ENCODE results near the gene PKMYT1.
"Not testable (repeated sequence)": the region's sequence is repeated elsewhere in the genome, so short reads cannot be mapped to it uniquely, and the experiment has no call there.

The PKMYT1 gene

DNA sequence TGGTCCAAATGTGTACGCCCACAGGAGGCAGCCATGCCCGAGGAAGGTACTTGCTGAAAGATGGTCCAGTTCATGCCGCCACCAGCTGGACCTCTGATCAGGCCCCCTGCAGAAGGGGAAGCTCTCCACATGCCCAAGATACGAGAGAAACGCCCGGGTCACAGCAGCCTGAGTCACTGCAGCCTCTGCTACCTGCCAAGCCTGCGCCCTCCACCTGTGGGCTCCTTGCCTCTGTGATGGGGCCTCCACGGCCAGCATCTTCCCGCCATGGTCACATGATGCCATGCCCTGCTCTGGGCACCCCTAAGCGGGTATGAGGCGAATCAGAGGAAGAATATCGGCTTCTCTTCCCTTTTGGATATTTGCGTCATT is 29.9 kb downstream of the PKMYT1 start:
- H3K4me3 ChIP-seq (ENCODE audit: low read depth, low read length), result no peak overlapping the region
- TF ChIP-seq, protein P1, sequence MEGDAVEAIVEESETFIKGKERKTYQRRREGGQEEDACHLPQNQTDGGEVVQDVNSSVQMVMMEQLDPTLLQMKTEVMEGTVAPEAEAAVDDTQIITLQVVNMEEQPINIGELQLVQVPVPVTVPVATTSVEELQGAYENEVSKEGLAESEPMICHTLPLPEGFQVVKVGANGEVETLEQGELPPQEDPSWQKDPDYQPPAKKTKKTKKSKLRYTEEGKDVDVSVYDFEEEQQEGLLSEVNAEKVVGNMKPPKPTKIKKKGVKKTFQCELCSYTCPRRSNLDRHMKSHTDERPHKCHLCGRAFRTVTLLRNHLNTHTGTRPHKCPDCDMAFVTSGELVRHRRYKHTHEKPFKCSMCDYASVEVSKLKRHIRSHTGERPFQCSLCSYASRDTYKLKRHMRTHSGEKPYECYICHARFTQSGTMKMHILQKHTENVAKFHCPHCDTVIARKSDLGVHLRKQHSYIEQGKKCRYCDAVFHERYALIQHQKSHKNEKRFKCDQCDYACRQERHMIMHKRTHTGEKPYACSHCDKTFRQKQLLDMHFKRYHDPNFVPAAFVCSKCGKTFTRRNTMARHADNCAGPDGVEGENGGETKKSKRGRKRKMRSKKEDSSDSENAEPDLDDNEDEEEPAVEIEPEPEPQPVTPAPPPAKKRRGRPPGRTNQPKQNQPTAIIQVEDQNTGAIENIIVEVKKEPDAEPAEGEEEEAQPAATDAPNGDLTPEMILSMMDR (IDR thresholded peaks at IDR 0.05; ENCODE audit: low read depth, low read length, missing control alignments), result no peak
- in situ Hi-C loops (cut with HindIII; ENCODE audit: low sequenced_read_pairs), result no loop called here
- no peak for DNase-seq (ENCODE audit: low read depth)

DNA sequence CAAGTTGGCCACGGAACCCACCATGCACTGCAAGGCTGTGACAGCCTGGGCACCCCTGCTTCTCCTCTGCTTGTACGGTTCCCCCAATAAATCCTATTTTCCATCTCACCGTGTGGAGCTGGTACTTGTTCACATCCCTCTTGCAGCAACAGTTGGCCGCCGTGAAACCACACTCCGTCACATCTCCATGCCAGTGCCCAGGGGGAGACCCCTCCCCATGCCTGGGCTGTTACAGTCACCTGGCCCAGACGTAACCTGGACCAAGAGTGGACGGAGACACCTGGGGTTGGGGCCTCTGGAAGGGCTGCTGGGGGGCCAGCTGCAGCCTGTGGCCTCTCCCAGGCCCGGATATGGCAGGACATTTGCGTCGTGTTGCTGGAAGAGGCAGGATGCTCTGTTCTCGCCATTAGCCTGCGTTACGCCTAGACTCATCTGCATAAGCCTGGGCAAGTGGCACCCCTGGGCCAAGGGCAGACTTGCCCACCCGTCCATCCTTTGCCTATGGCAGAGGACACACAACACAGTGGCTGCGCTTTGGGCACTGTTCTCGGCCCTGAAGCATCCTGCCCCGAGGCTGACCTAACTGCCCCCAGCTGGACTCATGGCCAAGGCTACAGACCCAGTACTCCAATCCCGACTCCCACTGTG is 30.4 kb downstream of the PKMYT1 start:
- no peak for DNase-seq (ENCODE audit: low read depth)
- in situ Hi-C loops (cut with HindIII; ENCODE audit: low sequenced_read_pairs), result no loop called here
- no peak overlapping the region for H3K4me3 ChIP-seq (ENCODE audit: low read depth, low read length)
- TF ChIP-seq, protein P1 (IDR thresholded peaks at IDR 0.05; ENCODE audit: low read depth, low read length, missing control alignments), result no peak

DNA sequence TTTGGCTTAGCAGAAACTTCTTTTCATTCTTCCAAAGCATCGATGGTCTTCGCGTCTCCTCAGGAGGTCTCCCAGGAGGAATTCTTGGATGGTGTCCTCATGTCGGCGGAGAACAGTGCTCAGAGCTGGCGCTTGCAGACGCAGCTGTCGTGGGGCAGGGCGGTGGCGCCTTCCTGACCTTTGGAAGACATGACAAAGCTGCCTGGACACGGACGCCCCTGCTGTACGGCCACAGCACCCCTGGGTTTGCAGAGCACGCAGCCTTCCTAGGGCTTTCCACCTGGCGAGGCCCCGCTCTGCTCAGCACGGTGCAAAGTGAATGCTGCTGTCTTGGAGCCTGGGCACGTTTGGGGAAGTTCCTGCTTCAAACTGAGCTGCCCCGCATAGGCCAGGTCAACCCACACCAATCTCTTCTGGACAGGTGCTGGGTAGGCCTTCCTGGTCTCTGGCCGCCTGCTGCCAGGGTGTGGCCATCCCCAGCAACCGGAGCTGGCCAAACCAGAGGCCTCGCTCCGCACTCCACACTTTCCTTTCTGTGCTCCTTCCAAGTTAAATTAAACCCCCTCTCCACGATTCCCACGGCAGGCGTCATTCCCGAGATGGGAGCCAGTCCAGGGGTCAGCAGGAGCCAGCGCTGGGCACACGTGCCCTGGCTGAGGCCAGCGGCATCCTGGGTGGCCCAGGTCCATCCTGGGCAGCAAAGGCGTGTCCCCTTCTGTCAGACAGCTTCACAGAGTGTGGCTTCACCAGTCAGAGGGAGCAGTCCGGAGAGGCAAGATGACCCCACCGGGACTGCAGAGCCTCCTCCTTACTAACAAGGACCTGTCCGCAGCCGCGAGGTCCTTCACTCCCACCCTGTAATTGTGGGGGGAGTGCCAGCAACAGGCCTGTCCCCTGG is 31.2 kb downstream of the PKMYT1 start:
- H3K4me3 ChIP-seq (ENCODE audit: low read depth, low read length), result no peak overlapping the region
- no peak for DNase-seq (ENCODE audit: low read depth)
- TF ChIP-seq, protein P1 (IDR thresholded peaks at IDR 0.05; ENCODE audit: low read depth, low read length, missing control alignments), result no peak
- in situ Hi-C loops (cut with HindIII; ENCODE audit: low sequenced_read_pairs), result no loop called here

DNA sequence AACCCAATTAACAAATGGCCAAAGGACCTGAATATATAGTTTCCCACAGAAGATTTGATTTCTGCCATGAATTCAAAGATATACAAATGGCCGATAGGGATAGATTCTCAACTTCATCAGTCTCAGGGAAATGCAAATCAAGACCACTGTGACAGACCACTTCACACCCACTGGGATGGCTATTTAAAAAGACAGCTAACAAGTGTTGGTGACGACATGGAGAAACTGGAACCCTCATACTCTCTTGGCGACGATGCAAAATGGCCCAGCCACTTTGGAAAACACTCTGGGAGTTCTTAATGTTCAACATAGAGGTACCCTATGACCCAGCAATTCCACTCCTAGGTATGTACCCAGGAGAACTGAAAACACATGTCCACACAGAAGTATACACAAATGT is 33.6 kb downstream of the PKMYT1 start:
- in situ Hi-C loops (cut with HindIII; ENCODE audit: low sequenced_read_pairs), result no loop called here
- no peak for DNase-seq (ENCODE audit: low read depth)
- TF ChIP-seq, protein P1 (IDR thresholded peaks at IDR 0.05; ENCODE audit: low read depth, low read length, missing control alignments), result no peak
- H3K4me3 ChIP-seq (ENCODE audit: low read depth, low read length), result no peak overlapping the region

DNA sequence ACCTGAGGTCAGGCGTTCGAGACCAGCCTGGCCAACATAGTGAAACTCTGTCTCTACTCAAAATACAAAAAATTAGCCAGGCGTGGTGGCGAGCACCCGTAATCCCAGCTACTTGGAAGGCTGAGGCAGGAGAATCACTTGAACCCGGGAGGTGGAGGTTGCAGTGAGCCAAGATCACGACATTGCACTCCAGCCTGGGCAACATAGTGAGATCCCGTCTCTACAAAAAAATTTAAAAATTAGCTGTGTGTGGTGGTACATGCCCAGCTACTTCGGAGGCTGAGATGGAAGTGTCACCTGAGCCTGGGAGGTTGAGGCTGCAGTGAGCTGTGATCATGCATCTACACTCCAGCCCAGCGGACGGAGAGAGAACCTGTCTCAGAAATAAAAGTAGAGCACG is 36.5 kb downstream of the PKMYT1 start:
- in situ Hi-C loops (cut with HindIII; ENCODE audit: low sequenced_read_pairs); H3K4me3 ChIP-seq (ENCODE audit: low read depth, low read length); DNase-seq (ENCODE audit: low read depth): not testable (repeated sequence)

DNA sequence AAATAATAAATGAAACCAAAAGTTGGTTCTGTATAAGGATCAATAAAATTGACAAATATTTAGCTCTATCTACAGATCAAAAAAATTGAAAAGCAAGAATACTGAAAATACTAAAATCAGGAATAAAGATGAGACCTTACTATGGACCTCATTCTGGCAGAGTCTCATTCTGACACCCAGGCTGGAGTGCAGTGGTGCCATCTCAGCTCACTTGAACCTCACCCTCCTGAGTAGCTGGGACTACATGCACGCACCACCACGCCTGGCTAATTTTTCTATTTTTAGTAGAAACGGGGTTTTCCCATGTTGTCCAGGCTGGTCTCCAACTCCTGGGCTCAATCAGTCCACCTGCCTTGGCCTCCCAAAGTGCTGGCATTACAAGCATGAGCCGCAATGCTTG is 38.2 kb downstream of the PKMYT1 start:
- TF ChIP-seq, protein P1 (IDR thresholded peaks at IDR 0.05; ENCODE audit: low read depth, low read length, missing control alignments), result no peak
- H3K4me3 ChIP-seq (ENCODE audit: low read depth, low read length), result no peak overlapping the region
- no peak for DNase-seq (ENCODE audit: low read depth)
- in situ Hi-C loops (cut with HindIII; ENCODE audit: low sequenced_read_pairs), result no loop called here

DNA sequence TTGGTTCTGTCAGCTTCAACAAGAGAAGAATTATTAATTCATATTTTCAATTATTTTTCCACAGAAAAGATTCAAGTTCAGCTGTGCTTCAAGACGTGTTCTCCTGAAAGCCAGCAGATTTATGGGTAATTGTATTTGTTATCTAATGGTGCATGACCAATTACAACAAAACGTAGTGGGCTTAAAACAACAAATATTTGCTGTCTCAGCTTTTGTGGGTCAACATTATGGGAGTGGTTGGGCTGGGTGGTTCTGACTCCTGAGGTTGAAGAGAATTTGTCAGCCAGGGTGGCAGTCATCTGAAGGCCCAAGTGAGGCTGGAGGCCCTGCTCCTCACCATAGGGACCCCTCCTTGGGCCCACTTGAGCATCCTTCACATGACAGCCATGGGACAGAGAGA is 40.3 kb downstream of the PKMYT1 start:
- TF ChIP-seq, protein P1 (IDR thresholded peaks at IDR 0.05; ENCODE audit: low read depth, low read length, missing control alignments), result no peak
- no peak overlapping the region for H3K4me3 ChIP-seq (ENCODE audit: low read depth, low read length)
- in situ Hi-C loops (cut with HindIII; ENCODE audit: low sequenced_read_pairs), result no loop called here
- no peak for DNase-seq (ENCODE audit: low read depth)
